Glomerular endothelial cell (primary cell): Measurements from ENCODE around the gene CUEDC1. TPM values are rescaled to one million over a fixed set of nuclear protein-coding genes. Genes with fewer than 3 reads are reported as not detected.

Experiments
- DNase-seq: peaks from one replicate; pipeline ENCODE4 v3.0.0-alpha.2; 2011; ENCODE audit warnings: low read depth, low spot score; ENCODE audit errors: extremely low read depth
- total RNA-seq: library from RNA; depleted of rRNA; stranded (reverse); fragments of >200 nt; gene quantifications from 2 replicates; pipeline ENCODE4 v1.2.3, GENCODE V29; 2015

CUEDC1 gene, protein sequence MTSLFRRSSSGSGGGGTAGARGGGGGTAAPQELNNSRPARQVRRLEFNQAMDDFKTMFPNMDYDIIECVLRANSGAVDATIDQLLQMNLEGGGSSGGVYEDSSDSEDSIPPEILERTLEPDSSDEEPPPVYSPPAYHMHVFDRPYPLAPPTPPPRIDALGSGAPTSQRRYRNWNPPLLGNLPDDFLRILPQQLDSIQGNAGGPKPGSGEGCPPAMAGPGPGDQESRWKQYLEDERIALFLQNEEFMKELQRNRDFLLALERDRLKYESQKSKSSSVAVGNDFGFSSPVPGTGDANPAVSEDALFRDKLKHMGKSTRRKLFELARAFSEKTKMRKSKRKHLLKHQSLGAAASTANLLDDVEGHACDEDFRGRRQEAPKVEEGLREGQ
- 19.8 and 27.3 TPM in 2 replicates for total RNA-seq

DNA sequence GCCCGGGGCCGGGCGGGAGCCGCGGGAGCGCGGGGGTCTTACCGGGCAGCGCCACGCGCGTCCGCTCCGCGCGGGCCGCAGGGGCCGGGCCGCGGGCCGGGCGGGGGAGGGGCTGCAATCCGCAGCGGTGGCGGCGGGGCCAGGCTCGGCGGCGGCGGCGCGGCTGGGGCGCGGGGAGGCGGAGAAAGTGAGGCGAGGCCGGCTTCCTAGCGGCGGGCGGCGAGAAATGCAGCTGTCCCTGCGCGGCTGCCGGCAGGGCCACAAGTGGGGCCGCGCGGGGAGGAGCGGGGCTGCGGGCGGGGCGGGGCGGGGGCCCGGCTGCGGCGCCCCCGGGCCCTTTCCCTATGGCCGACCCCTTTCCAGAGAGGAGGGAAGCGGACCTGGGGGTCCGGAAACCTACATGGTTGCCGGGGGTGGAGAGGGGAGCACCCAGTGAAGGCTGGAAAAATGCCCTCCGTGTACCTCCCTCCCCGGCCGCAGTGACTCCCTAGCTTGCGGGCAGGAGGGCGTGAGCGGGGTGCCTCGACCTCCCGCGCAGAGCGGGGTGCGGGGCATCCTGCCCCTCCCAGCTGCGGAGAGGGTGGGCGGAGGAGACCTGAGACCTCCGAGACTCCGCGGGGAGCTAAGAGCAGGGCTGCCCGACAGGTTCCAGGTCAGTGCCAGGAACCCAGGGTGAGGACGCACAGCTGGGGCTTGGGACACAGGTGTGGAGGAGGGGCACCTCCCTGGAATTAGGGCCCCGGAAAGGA, at the start of gene CUEDC1:
TSS of gene CUEDC1 (minus strand) at position 230 of the 749 bp plus-strand sequence. CDS start 69,848 bp downstream, outside the sequence.
- DNase-seq = no peak

DNA sequence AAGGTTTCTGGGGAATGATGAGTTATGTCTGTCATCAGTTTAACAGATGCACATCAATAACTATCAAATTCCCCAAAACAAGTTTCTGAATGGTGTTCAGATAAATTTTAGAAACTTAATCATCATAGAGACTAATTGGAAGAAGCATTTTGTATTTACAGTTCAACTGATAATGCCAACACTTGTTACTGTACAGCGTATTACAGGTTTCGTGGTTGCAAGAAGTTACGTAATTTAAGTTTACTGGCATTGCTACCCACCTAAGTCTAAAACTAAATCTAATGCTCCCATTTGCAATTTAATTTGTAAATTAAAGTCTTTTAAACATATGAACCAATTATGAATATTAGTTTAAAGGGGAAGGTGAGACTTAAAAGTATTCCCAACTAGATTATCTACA, 48.8 kb upstream of the CUEDC1 start:
- no peak for DNase-seq

DNA sequence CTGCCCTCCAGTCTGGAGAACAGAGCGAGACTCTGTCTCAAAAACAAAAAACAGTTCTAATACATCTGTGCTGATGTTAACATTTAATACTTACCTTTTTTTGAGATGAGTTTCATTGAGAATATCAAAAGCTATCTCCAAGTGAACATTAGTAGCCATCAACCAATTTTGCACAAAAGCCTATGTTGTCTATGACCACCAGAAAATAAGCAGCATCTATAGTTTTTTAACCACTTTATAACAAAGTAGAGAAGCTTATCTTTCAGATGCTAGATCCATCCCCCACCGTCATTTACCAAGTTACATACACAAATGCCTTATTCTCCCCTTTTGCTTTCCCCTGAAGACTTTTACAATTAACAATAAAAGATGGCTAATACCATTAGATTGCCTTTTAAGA, 47.8 kb upstream of the CUEDC1 start:
- no peak for DNase-seq

DNA sequence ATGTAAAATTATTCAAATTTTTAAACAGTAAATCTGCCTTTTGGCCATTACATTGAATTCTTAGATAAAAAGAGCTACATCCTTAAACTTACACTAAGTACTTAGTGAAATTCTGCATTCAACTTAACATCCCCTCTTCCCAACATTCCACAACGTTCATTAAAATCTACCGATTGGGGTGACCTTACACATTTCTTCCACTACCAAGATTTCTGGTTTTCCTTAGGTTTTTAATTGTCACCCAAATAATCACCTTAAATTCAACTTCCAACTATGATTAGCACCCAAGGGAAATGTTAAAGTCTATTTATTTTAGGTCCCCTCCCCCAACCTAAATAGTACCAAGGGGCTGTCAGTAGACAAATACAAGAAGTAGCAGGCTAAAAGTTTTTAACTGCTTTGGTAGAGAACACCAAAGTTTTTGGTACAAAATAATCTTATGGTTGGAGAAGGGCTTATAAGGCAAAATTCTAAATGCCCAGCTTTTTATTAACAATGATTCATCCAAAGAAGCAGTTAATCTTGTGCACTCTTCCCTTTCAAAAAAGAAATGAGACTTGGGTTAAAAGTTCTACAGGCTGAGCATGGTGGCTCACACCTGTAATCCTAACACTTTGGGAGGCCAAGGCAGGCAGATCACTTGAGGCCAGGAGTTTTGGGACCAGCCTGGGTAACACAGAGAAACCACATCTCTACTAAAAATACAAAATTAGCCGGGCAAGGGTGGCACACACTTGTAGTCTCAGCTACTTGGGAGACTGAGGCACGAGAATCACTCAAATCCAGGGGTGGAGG, 47.1 kb upstream of the CUEDC1 start:
- DNase-seq = no peak

DNA sequence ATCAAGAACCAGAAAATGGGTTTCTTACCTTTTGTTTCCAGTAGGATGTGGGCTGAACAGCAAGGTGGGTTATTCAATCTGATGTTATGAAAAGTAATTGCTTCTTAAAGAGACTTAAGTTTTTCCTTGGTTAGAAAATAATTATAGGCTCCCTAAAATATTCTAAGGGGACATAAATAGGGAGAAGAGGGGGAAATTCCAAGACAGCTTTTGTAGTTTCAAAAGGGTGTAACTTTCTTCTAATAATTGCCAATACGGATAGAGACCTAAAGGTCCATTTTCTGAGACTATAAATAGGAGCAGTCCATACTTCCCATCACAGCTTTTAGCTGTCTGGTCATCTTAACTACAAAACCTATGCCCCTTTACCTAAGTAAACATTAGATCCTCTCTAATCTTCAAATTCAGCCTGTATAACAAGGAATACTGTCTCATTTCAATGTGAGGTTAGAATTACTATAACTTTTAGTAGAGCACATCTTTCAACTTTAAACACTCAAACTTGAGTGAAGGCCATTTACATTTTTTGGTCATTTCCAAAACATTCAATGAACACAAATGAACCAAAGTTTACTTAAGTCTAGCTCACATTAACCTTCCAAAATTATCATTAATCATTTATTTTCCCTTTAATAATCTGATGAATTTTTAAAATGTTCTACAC, 46.4 kb upstream of the CUEDC1 start:
- no peak for DNase-seq

DNA sequence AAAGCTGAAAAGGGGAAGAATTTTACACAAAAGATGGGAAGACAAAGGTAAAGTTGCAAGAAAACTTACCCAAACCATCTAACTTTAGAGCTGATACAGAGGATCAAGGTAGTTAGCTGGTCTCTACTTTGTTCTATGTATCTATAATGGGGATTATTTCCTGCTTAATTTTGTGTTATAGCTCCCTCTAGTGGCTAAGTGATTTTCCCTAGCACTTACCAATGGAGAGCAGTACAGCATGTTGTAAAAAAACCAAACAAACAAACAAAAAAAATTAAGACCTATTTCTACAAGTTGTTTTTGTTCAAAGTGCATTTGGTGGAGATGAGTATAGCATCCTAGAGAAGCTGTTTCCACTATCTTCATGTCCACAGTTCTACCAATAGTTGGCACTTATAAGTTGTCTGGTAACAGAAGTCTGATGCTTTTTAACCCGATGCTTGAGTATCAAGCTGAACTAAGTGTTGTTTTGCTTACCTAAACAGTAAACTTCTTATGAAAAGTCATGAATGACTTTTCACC, 44.3 kb upstream of the CUEDC1 start:
- DNase-seq = peak; percentile 70

DNA sequence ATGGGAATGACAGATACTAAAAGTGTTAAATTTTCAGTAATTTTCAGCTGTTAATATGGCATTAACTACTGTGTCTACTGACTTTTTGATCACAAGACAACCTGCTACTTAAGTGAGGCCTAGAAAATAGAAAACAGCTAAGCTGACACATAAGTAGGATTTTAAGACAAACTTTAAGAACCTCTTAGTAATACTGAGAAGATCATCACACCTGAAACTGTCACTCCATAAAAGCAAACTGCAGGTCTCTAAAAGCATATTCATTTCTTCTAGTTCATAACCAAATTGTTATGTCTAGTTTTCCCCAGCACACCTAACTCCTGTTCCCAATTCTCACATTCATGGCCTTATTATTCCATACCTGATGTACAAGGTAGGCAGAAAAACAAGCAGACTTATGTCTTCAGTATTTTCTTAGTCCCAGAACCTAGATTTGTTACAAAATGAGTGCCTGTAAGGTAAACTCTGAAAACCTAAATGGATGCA, 43.8 kb upstream of the CUEDC1 start:
- no peak for DNase-seq

DNA sequence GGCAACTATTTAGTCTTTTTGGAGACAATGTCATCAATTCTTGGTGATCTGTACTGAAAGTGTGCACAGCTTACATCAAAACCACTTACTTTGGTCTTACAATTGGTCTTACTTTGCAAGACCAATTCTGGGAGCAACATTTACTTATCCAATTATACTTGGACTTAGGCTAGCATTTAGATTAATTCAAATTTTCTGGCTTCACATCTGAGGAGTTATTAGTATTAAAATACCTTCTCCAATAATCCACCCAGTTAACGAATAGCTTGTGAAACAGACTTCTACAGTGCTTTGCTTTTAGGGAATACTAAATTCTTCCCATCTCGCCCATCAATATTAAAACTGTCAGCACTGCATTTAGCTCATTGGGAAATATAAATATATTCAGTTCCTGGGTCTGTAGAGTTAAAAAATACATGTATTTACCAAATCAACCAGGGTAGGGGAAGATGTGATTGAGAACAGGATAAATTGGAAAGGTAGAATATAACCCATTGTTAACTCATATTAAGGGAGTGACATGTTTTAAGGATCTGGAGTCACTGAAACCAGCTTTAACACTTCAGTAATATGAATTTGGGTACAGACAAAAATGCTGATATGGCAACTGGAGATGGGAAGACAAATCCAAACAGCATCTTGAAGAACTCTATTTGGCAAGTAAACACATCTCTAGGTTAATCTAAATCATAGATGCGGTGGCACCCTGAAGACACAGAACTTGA, 42.0 kb upstream of the CUEDC1 start:
- no peak for DNase-seq

DNA sequence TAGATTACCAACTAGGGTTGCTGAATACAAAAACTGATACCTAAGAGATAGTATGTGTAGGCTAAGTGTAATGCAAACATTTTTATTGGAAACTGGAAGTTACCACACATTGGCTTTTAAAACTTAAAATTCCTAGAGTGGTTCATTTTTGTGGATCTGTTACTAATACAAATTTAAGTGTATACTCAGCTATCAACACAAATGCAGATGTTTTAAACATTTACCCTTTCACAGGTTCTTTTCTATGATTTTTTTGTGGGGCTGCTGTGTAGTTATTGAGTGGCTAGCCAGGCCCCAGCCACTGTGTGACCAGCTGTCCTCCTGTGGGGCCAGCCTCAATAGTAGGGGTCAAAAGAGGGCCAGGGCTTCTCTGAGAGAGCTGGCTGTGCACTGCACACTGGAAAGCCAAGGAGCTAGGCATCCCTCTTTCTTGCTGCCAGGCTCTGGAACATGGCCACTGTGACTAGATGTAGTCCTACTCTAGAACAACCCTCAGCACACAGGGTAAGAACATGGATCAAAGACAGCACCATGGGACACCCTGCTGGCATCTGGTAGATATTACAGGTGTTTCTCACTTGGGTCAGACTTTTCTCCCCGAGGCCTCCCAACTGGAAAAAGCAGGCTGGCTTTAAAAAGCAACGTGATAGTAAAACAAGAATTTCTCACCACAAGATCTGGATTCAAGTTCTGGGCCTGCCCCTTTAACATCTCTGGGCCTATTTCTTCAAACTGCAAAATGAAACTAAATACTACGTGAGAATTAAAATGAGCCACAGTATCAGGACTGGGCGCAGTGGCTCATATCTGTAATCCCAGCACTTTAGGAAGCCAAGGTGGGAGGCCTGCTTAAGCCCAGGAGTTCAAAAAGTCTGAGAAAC, 40.1 kb upstream of the CUEDC1 start:
- no peak for DNase-seq

DNA sequence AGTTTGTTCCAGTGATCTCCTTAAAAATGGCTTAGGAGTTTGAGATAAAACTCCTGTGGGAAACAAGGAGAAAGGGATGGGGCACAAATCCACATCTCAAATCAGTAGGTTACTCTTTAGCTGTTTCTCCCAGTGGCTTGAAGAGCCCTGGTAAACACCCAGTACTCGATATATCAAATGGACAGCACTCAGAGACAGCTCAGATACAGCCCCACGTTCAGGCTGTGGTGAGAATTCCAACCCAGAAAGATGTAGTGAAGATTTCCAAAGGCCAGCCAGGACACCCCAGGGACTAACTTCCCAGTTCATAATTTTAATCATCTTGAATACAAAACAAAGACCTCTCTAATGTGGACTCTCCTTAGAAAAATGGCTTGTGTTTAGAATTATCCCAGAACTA, 39.2 kb upstream of the CUEDC1 start:
- DNase-seq = no peak

DNA sequence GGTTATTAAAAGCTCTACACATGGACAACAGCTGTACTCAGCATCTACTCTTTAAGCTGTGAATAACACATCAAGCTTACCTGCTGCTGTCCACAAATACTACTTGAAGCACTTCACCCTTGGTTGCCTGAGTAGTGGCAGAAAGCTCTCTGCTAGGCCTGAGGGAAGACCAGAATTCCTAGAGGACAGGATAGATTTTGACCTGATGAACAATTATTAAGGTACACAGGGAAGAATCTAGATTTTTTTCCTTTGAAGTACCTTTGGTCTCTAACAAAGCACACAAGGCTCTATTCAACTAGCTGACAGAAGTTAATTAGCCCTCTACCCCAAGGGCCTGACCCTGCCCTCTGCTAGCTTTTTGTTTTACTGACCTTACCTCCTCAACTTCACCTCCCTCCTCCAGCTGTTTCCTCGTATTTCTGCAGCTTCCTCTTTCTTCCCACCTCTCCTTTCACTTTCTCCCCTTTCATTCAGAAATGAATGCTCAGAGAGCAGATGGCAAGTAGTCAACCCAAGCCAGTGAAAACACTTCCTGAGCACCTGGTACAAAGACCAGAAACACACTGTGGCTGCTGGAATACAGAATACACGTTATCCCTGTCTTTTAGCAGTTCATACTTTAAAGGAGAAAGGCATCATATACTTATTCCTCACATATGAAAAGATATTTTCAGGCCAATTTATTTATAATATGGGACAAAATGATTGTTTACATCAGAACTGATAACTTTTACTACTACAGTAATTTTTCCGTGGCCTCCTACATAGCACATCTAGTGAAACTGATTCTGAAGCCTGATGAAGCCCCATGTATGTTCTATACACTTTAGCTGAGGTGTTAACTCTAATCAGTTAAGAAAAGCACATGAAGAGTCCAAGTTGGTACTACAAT, 38.5 kb upstream of the CUEDC1 start:
- DNase-seq = no peak

DNA sequence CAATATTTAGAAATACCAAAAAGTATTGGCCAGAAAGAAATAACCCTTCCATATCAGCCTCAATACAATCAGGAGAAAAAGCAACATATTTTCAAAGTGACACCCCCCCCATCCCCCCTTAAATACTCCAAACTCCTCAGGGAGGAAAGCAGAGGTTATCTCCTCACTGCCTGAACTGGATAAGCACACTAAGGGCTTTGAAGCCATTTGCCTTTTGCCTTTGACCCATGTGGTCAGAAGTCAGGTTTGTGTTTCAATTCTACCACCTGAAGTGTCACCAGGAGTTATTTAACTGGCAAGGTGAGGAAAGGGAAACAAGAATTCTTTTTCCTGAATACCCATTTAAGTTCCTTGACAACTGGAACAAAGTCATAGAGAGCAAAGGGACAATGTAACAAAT, 36.3 kb upstream of the CUEDC1 start:
- no peak for DNase-seq

DNA sequence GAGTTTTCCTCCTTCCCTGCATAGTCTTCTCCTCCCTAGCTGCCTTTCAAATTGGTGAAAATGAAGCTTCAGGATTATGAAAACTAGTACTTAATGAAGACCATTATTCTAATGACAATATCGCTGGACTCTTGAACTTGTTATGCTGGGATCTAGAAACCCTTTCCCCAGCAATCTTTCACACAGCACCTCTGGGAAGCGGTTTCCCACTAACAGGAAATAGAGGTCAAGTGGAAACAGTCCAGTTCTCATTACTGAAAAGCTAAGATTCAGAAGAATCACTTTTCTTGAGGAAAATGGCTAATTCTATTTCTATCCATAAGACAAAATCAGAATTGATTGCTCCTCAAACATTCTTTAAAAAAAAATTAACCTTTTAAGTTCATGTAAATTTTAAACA, 34.8 kb upstream of the CUEDC1 start:
- DNase-seq = no peak

DNA sequence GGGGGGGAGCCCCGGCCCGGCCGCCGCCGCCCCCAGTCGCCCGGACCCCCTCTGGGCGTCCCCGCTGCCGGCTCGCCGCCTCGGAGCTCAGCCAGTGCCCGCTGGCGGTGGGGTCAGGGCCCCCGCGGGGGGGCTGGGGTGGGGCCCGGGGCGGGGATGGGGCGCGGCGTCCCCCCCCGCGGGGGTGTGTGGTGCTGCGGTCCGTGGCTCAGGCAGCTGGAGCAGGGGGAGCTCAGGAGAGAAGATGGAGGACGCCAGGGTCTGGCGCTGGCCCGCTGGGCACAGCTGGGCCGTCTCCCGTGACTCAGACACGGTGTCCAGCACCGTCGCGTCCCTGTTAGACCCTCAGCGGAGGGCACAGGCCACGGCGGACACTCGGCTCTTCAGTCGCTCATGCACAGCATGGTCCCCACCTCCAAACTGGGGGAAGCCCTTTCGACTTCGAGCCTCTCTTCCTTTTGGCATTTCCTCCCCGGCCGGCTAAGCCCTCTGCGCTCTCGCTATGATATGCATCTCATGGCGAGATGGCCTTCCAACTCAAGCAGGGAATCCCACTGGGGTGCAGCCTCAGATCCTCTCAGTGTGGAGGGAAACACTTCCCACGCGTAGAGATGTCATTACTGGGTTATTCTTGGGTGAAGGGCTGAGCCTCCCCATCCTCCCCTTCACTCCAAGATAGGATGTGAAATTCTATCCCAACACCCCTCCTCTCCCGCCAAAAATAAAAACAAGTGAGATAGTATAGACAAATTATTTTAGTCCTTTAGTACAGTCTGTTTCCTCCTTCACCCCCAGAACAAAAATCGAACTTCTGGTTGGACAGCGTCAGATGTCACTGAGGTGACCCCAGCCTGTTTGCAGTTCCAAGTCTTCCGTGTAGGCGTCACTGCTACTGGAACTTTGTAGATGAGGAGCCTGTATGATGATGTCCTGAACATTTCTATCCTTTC, 33.4 kb upstream of the CUEDC1 start:
- no peak for DNase-seq

DNA sequence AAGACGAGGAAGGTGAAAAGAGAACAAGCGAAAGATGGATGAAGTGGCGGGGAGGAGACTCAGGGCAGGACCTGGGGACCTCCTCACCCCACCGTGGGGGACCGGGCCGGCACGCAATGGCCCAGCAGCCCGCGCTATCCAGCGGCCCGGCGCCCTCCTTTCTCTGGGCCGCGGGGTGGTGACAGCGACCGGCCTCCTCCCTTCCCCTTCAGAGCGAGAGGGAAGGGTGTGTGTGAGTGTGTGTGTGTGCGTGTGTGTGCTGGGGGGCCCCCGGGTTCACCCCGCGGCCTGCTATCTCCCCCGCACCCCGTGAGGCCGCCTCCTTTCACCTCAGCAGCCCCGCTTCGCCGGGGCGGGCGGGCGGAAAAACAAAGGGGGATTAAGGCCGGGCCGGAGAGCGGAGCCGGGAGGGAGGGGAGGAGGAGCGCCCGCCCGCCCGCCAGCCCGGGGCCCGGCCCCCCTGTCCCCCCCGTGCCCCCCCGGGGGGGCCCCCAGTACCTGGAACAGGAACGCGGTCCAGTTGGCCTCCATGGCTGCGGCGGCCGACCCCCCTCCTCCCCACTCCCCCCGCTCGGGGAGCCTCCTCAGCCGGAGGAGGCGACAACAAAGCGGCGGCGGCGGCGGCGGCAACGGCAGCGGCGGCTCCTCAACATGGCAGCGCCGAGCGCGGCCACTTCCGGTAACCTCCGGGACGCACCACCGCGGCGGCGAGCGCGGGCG, 32.5 kb upstream of the CUEDC1 start, which contains the start of gene VEZF1:
TSS of gene VEZF1 (minus strand) at position 674 of the 720 bp plus-strand sequence. CDS start at position 531, 143 bp downstream.
- no peak for DNase-seq
